GM10248 (cell line): ENCODE results near the gene CHAF1A.

ENCODE experiments used
- CTCF ChIA-PET: fragments of 300-600 bp; sonication (Branson Sonifier 250); formaldehyde crosslinking; extraction: SDS; loops from one replicate; lab custom pipeline; 2021; ENCODE audit warnings: antibody characterized with exemption; lab: Yijun Ruan, JAX
- POLR2A ChIA-PET: fragments of 350-650 bp; sonication (Branson Sonifier 250); formaldehyde crosslinking; extraction: SDS; loops from one replicate; lab custom pipeline; 2020; ENCODE audit warnings: antibody characterized with exemption; lab: Yijun Ruan, JAX
- DNase-seq: peaks from one replicate; pipeline ENCODE4 v3.0.0; 2012; ENCODE audit errors: extremely low spot score
- TF ChIP-seq, protein P1 (sequence below): IDR thresholded peaks from 2 replicates; pipeline ENCODE4 v1.5.1; 2012; ENCODE audit warnings: mild to moderate bottlenecking, low read depth; ENCODE audit errors: extremely low read depth, missing control alignments, control extremely low read depth

The CHAF1A gene

DNA sequence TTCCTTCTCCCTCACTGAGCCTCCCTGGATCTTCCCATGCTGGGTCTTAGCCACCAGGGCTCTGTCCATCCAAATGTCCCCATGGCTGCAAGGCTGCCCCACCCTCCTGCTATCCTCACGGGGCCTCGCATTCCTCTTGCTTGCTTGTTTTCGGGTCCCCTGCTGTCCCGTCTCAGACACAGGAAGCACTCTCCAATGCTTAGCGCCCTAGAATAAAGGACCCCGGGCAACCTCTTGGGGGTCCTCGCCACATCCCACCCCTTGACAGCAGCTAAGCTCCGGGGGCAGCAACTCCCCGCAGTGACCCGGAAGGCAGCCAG, 25.8 kb upstream of the CHAF1A start:
- POLR2A ChIA-PET, result interaction anchor here (0.6 to 2.2 kb wide), 3 partner anchors 34 to 1229 kb away, joined by 3 to 9 read pairs (median 4); partner anchors contain the start of gene MPND
- no peak for DNase-seq
- CTCF ChIA-PET, result interaction anchor here (0.9 to 3.1 kb wide), 6 partner anchors 8 to 144 kb away, joined by 3 to 34 read pairs (median 7); partner anchors contain the start of genes CHAF1A and SH3GL1
- TF ChIP-seq, protein P1, sequence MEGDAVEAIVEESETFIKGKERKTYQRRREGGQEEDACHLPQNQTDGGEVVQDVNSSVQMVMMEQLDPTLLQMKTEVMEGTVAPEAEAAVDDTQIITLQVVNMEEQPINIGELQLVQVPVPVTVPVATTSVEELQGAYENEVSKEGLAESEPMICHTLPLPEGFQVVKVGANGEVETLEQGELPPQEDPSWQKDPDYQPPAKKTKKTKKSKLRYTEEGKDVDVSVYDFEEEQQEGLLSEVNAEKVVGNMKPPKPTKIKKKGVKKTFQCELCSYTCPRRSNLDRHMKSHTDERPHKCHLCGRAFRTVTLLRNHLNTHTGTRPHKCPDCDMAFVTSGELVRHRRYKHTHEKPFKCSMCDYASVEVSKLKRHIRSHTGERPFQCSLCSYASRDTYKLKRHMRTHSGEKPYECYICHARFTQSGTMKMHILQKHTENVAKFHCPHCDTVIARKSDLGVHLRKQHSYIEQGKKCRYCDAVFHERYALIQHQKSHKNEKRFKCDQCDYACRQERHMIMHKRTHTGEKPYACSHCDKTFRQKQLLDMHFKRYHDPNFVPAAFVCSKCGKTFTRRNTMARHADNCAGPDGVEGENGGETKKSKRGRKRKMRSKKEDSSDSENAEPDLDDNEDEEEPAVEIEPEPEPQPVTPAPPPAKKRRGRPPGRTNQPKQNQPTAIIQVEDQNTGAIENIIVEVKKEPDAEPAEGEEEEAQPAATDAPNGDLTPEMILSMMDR, result no peak

DNA sequence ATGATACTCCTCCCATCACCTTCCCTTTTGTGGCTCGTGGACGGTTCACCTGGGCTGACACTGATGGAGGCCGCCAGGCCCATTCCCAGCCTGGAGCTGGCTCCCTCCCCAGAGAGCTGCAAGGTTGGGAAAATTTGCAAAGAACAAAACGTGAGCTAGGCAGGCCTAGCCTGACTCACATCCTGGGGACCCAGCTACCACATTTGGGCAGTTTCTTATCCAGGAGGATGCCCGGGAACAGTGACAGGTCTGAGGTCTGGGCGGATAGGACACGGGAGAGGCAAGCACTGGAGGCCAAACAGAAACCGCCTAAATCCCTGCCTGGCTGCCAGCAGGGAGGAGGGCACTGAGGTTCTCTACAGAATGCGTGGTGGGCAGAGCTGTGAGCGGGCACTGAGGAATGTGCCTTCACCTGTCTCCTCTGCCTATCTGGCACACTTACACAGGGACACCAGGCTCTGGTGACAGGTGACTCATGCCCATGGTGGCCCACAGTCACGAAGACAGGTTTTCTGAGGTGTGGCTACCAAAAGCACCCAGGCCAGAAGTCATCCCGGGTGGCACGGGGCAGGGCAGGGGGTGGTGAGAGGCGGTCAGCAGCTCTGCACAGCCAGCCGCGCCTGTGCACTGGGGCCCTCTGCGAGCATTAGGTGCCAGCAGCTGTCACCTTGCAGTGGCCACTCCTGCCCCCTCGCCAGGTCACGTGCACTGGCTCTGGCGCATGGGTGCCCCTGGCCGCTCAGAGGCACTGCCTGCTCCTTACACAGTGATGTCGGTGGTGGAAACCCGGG, 25.3 kb upstream of the CHAF1A start:
- DNase-seq, result no peak
- CTCF ChIA-PET, result interaction anchor here (0.9 to 6.4 kb wide), 6 partner anchors 8 to 144 kb away, joined by 3 to 45 read pairs (median 10); partner anchors contain the start of genes CHAF1A and SH3GL1
- POLR2A ChIA-PET, result interaction anchor here (0.6 to 2.2 kb wide), 3 partner anchors 34 to 1229 kb away, joined by 3 to 9 read pairs (median 4); partner anchors contain the start of gene MPND
- TF ChIP-seq, protein P1, result no peak

GRCh38 chr19:4378886-4379285, 23.6 kb upstream of the CHAF1A start:
- TF ChIP-seq, protein P1, result no peak
- ChIA-PET CTCF (interaction anchor here (1.0 to 6.4 kb wide), 5 partner anchors 9 to 112 kb away, joined by 3 to 45 read pairs (median 7); partner anchors contain the start of genes CHAF1A and SH3GL1), POLR2A (interaction anchor here (0.5 kb wide), 1 partner anchor 15 kb away, joined by 10 read pairs; no protein-coding TSS in a partner anchor)
- DNase-seq, result no peak

- DNase-seq, result peak; percentile 60
- ChIA-PET POLR2A (interaction anchor here (0.5 to 1.3 kb wide), 4 partner anchors 14 to 1341 kb away, joined by 3 to 10 read pairs (median 4); no protein-coding TSS in a partner anchor), CTCF (interaction anchor here (1.0 to 6.4 kb wide), 7 partner anchors 10 to 113 kb away, joined by 3 to 45 read pairs (median 7); partner anchors contain the start of genes CHAF1A and SH3GL1)
- TF ChIP-seq, protein P1, result no peak
Observed at GRCh38 chr19:4379383-4380253, 22.8 kb upstream of the CHAF1A start.

DNA sequence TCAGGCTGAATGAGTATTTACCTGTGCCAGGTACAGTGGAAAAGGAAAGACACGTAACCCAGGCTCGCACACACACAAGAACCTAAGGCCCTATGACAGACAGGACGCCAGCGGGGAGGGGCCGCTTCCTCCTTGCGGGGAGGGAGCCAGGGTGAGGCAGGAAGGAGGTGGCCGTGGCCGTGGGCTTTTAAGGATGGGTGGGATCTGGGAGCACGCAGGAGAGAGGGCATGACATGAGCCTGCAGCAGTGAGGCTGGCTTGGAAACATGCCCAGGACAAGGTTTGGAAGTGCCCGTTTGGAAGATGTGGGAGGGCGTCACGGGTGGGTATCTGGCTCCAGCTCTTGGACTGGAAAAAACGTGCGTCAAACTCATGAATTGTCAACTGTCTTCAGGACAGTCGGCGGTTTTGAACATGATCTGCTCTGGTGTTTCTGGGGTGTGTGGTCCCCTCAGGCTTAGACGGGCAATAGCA, 22.1 kb upstream of the CHAF1A start:
- DNase-seq, result peak; percentile 56
- TF ChIP-seq, protein P1, result no peak
- CTCF ChIA-PET, result interaction anchor here (0.9 to 6.4 kb wide), 6 partner anchors 10 to 28 kb away, joined by 3 to 45 read pairs (median 4); partner anchors contain the start of genes CHAF1A and SH3GL1
- POLR2A ChIA-PET, result interaction anchor here (0.6 to 1.3 kb wide), 3 partner anchors 38 to 375 kb away, joined by 3 to 4 read pairs (median 4); no protein-coding TSS in a partner anchor
